ENCODE measurements around the gene MBNL2.

GRCh38 chr13:97231118-97231828 is 9.1 kb downstream of the MBNL2 start:
- TF ChIP-seq CTCF (IDR thresholded peaks at IDR 0.05) (no peak), POLR2A (IDR thresholded peaks at IDR 0.05) (no peak)
